Glutamatergic neuron (in vitro differentiated cells): ENCODE data around the gene RGS6. TPM values are rescaled to one million over a fixed set of nuclear protein-coding genes. Genes with fewer than 3 reads are reported as not detected.

ENCODE experiments used
- DNase-seq: peaks from one replicate; pipeline ENCODE4 v3.0.0; 2022
- H3K27ac Mint-ChIP-seq: one replicate; pipeline ENCODE4 v1.8.0; 2020; ENCODE audit warnings: mild to moderate bottlenecking, mixed read lengths, inconsistent platforms; ENCODE audit not compliant: unreplicated experiment
- H3K27me3 Mint-ChIP-seq: one replicate; pipeline ENCODE4 v1.8.0; 2020; ENCODE audit warnings: mild to moderate bottlenecking, moderate library complexity, mixed read lengths, inconsistent platforms; ENCODE audit not compliant: unreplicated experiment
- H3K36me3 Mint-ChIP-seq: one replicate; pipeline ENCODE4 v1.8.0; 2020; ENCODE audit warnings: mild to moderate bottlenecking, mixed read lengths, inconsistent platforms; ENCODE audit not compliant: unreplicated experiment
- H3K4me1 Mint-ChIP-seq: one replicate; pipeline ENCODE4 v1.8.0; 2020; ENCODE audit warnings: mild to moderate bottlenecking, low read depth, mixed read lengths, inconsistent platforms; ENCODE audit not compliant: unreplicated experiment
- H3K4me3 Mint-ChIP-seq: one replicate; pipeline ENCODE4 v1.8.0; 2020; ENCODE audit warnings: mild to moderate bottlenecking, mixed read lengths, inconsistent platforms; ENCODE audit not compliant: unreplicated experiment
- H3K9me3 Mint-ChIP-seq: one replicate; pipeline ENCODE4 v1.8.0; 2020; ENCODE audit warnings: mild to moderate bottlenecking, moderate library complexity, mixed read lengths, inconsistent platforms; ENCODE audit not compliant: unreplicated experiment
- total RNA-seq: library from RNA; stranded (reverse); fragmentation: NEBNext Ultra II Directional; extraction: Animal tissue kit (Norgen Biotek cat#: 25700); gene quantifications from one replicate; pipeline ENCODE4 v1.2.1, GENCODE V29; 2021; ENCODE audit not compliant: unreplicated experiment
- TF ChIP-seq, protein P1 (sequence below): fragments of 200-600 bp; sonication (generic); IDR thresholded peaks from one replicate; pipeline ENCODE4 v1.5.0; 2021; ENCODE audit not compliant: partially characterized antibody, unreplicated experiment

The RGS6 gene
- total RNA-seq, 1 donor from 2014 or later = 1.2 TPM

DNA sequence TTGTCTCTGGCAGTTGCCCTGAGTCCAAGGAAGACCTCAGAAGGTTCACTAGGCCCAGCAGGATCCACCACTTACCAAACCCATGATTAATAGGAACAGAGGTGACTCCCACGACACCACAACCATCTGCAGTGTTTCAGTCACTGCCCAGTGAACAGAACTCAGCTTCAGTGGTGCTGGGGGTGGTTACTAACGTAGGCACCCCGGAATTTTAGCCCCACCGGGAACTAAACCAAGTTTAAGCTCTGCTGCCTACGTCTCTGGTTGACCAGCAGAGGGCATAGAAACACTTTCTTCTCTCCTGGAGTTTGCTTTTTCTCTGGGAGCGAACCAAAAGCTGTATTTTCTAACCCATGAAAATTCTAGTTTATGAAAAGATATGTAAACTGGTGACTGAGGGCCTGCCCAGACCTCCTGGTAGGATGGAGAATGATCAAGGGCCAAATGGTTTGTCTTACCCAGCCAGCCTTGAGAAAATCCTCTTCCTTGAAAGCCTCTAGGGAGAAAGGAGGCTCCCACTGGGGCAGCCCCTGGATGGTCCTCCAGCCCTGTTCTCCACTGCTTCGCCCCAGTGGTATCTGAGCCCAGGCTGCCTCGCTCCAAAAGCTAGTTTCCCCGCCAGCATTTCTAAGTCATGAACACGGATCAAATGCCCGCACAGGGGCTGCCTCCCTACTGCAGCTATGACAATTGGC is 581.9 kb downstream of the RGS6 start:
- Mint-ChIP-seq H3K36me3 (no peaks in the 10 kb centered on the region), H3K4me3 (no peak overlapping the region), H3K27ac (no peak overlapping the region), H3K4me1 (peaks cover 14% of the 10 kb centered on the region), H3K9me3 (peaks cover 2% of the 10 kb centered on the region), H3K27me3 (peaks cover 3% of the 10 kb centered on the region)
- TF ChIP-seq, protein P1, sequence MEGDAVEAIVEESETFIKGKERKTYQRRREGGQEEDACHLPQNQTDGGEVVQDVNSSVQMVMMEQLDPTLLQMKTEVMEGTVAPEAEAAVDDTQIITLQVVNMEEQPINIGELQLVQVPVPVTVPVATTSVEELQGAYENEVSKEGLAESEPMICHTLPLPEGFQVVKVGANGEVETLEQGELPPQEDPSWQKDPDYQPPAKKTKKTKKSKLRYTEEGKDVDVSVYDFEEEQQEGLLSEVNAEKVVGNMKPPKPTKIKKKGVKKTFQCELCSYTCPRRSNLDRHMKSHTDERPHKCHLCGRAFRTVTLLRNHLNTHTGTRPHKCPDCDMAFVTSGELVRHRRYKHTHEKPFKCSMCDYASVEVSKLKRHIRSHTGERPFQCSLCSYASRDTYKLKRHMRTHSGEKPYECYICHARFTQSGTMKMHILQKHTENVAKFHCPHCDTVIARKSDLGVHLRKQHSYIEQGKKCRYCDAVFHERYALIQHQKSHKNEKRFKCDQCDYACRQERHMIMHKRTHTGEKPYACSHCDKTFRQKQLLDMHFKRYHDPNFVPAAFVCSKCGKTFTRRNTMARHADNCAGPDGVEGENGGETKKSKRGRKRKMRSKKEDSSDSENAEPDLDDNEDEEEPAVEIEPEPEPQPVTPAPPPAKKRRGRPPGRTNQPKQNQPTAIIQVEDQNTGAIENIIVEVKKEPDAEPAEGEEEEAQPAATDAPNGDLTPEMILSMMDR = peak; percentile 69
- peak; percentile 22 for DNase-seq

DNA sequence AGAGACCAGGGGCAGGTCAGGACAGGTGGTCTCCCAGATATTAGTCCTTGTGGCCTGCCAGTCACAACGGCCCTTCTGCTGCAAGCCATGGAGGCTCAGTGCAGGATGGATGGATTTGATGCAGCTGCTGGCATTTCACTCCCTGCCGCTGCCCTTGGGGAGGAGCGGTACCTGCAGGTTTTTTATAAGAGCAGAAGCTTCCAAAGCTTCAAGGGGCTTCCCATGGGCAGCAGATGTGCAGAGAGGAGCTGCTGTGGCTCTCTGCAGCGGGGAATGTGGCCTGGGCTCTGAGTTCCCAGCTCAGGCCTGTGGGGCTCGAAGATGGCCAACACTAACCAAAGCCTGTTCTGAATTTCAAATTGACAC is 582.4 kb downstream of the RGS6 start:
- Mint-ChIP-seq H3K27ac (no peak overlapping the region), H3K4me1 (peaks cover 12% of the 10 kb centered on the region), H3K27me3 (peaks cover 3% of the 10 kb centered on the region), H3K36me3 (no peaks in the 10 kb centered on the region), H3K4me3 (no peak overlapping the region), H3K9me3 (peaks cover 2% of the 10 kb centered on the region)
- no peak for DNase-seq
- TF ChIP-seq, protein P1 = no peak

DNA sequence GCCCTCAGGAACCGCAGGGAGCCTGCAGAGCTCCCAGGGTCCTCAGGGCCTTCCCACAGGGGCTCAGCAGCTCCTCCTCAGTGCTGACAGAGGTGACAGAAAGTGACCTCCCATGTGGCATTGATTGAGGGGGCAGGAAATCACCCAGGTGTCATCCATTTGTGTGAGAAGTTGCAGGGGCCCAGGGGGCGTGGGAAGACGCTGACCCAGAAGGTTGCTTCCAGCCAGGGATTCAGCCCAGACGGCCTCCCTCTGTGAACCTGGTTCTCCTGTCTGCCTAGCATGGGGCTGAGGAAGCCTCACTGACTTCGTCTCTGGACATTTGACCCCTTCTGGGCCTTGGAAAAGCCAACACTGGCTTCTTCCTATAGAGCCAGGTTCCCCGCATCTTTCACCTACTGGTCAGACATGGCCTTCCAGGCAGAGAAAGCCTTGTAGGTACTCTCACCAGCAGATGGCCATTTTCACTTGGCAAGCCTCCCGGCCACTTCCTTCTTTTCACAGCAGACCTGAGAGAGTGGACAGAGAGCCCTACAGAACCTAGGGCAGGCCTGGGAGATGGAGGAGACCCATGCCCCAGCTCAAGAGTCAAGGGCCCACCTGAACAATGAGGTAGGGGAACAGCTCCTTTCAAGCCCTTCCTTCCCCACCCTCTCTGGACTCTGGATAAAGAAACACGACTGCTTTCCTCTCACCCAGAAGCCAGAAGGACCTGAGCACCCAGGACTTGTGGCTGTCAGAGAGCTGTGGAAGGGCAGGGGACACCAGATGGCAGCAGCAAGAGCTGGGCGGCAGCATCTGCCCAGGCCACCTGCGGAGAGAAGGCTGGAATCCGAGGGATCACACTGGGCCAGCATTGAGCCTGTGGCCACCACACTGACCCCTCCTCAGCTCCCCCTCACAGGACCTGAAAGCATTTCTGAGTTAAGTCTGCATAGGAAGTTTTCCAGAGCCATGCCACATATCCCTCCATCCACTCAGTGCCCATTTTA is 583.8 kb downstream of the RGS6 start:
- peaks cover 2% of the 10 kb centered on the region for H3K9me3 Mint-ChIP-seq
- peaks cover 3% of the 10 kb centered on the region for H3K27me3 Mint-ChIP-seq
- peaks cover 12% of the 10 kb centered on the region for H3K4me1 Mint-ChIP-seq
- no peaks in the 10 kb centered on the region for H3K36me3 Mint-ChIP-seq
- H3K27ac Mint-ChIP-seq = no peak overlapping the region
- TF ChIP-seq, protein P1 = no peak
- no peak overlapping the region for H3K4me3 Mint-ChIP-seq
- DNase-seq = no peak

DNA sequence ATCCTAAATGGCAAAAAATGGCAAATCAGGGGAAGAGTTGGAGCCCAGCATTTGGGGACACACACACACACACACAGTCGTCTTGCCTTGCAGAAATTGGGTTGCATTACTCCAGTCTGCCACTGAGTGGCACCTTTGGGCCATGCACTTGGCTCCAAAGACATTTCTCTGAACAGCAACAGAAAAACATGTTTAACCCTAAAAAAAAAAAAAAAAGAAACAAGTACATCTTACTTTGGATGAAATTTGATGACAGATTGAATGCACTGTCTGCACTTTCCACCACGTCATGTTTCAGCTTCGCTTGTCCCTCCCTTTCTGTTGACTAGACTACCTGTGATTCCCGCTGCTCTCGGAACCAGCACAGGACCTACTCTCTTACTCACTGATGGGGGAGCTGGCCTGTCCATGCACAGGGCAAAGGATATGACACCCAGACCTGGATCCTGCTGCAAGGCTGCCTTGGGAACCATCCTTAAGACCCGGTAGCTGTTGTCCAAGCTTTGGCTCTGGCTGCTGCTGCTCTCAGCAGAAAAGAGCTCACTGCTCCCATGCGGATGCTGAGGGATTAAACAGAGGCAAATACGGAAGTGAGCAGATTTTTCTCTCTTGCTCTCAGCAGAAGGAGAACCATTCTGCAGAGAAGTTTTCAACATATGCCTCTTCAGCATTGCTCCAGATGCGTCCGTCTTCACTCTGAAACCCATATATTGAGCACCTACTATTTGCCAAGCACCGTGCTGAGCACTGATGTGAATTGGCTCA is 584.9 kb downstream of the RGS6 start:
- peaks cover 2% of the 10 kb centered on the region for H3K9me3 Mint-ChIP-seq
- TF ChIP-seq, protein P1 = peak; percentile 80
- H3K27ac Mint-ChIP-seq = no peak overlapping the region
- H3K27me3 Mint-ChIP-seq = peaks cover 1% of the 10 kb centered on the region
- H3K4me1 Mint-ChIP-seq = peaks cover 12% of the 10 kb centered on the region
- DNase-seq = peak; percentile 83
- H3K4me3 Mint-ChIP-seq = no peak overlapping the region
- no peaks in the 10 kb centered on the region for H3K36me3 Mint-ChIP-seq
